Raji (cell line): ENCODE results near the gene TRANK1.
A peak's percentile ranks its signal among the peaks of the same experiment; 100 is the strongest.

Experiments
- POLR2A ChIP-seq: IDR thresholded peaks from 2 replicates; pipeline ENCODE4 v1.6.1; 2011; ENCODE audit warnings: low read depth, low read length, control low read depth; ENCODE audit not compliant: insufficient read depth

Gene TRANK1

GRCh38 chr3:36907911-36908646 lies 36.8 kb downstream of the TRANK1 start:
- TF ChIP-seq POLR2A = no peak

GRCh38 chr3:36906504-36907149 lies 38.2 kb downstream of the TRANK1 start:
- TF ChIP-seq POLR2A = no peak

- no peak for TF ChIP-seq POLR2A
These were observed 39.3 kb downstream of the TRANK1 start for GRCh38 chr3:36905545-36905944.

GRCh38 chr3:36904641-36905040 lies 40.2 kb downstream of the TRANK1 start:
- TF ChIP-seq POLR2A = no peak

- TF ChIP-seq POLR2A = no peak
These were observed 41.6 kb downstream of the TRANK1 start for GRCh38 chr3:36903119-36903882.

GRCh38 chr3:36901588-36901987 lies 43.3 kb downstream of the TRANK1 start:
- TF ChIP-seq POLR2A = no peak

GRCh38 chr3:36900474-36901443 lies 44.1 kb downstream of the TRANK1 start:
- no peak for TF ChIP-seq POLR2A

- TF ChIP-seq POLR2A = no peak
These were observed 49.1 kb downstream of the TRANK1 start for GRCh38 chr3:36895496-36896409.

GRCh38 chr3:36894914-36895313 lies 49.9 kb downstream of the TRANK1 start:
- no peak for TF ChIP-seq POLR2A

GRCh38 chr3:36893826-36894225 lies 51.0 kb downstream of the TRANK1 start:
- TF ChIP-seq POLR2A = no peak

GRCh38 chr3:36893137-36893557 lies 51.7 kb downstream of the TRANK1 start:
- no peak for TF ChIP-seq POLR2A

- no peak for TF ChIP-seq POLR2A
These were observed 52.3 kb downstream of the TRANK1 start for GRCh38 chr3:36892457-36893136.

- peak; percentile 29; the same call in 1 of the 2 replicates for TF ChIP-seq POLR2A
These were observed 53.1 kb downstream of the TRANK1 start for GRCh38 chr3:36891701-36892160.
